ENCODE measurements around the gene HOXA5. TPM values are rescaled to one million over a fixed set of nuclear protein-coding genes. Genes with fewer than 3 reads are reported as not detected.

Gene HOXA5
- total and polyA plus RNA-seq, 8 donors: 2.9 to 53.1 (median 10.7) TPM

GRCh38 chr7:27098578-27099451 lies 44.7 kb downstream of the HOXA5 start:
- TF ChIP-seq POLR2AphosphoS5 (IDR thresholded peaks at IDR 0.05): peak; percentile 27 to 51 (median 40)
- no peak for TF ChIP-seq POLR2A (IDR thresholded peaks at IDR 0.05)

GRCh38 chr7:27097686-27098577 lies 45.5 kb downstream of the HOXA5 start:
- peaks cover 0 to 94% (median 68%) of the 10 kb centered on the region in 3 donors for H3K27me3 ChIP-seq
- peak overlapping the region; percentile 57 to 99 (median 94) for H3K27ac ChIP-seq
- no peaks in the 10 kb centered on the region for H3K36me3 ChIP-seq
- H3K4me1 ChIP-seq: peaks cover 8 to 42% (median 28%) of the 10 kb centered on the region in 4 donors
- peak in 1 of 2 donors; percentile 62 for DNase-seq
- intact Hi-C loops (cut with DNase I; ENCODE audit: low total_unique reads): no loop called here
- no peaks in the 10 kb centered on the region for H3K9me3 ChIP-seq
- H3K4me3 ChIP-seq: peak overlapping the region; percentile 69 to 81 (median 72)
- WGBS, 5 donors: 11 to 22% (median 18%) methylated on average over 32 to 35 of the region's 35 CpGs
- TF ChIP-seq CTCF (IDR thresholded peaks at IDR 0.05): no peak

More at GRCh38 chr7:27098578-27099451, 44.7 kb downstream of the HOXA5 start:
- WGBS, 5 donors: 10 to 31% (median 17%) methylated on average over 38 of the region's 38 CpGs
- Histone ChIP-seq H3K36me3 (no peaks in the 10 kb centered on the region), H3K27me3 (peaks cover 0 to 99% (median 77%) of the 10 kb centered on the region in 3 donors), H3K4me1 (peaks cover 8 to 42% (median 28%) of the 10 kb centered on the region in 4 donors), H3K27ac (peak overlapping the region; percentile 57 to 99 (median 94)), H3K9me3 (no peaks in the 10 kb centered on the region), H3K4me3 (peak overlapping the region; percentile 69 to 81 (median 72))
- intact Hi-C loops (cut with DNase I; ENCODE audit: low total_unique reads): no loop called here
- DNase-seq: peak in 1 of 2 donors; percentile 88

GRCh38 chr7:27096768-27097514 lies 46.5 kb downstream of the HOXA5 start:
- H3K4me1 ChIP-seq: peaks cover 8 to 42% (median 28%) of the 10 kb centered on the region in 4 donors
- DNase-seq: peak in 1 of 2 donors; percentile 87
- H3K27ac ChIP-seq: peak overlapping the region; percentile 85 to 99 (median 94)
- 1 to 5% (median 3%) methylated on average over 40 to 41 of the region's 41 CpGs for WGBS, 5 donors
- TF ChIP-seq POLR2AphosphoS5 (IDR thresholded peaks at IDR 0.05): peak in 2 of 3 donors; percentile 11 to 19
- TF ChIP-seq CTCF (IDR thresholded peaks at IDR 0.05): no peak
- no peak for TF ChIP-seq EP300 (IDR thresholded peaks at IDR 0.05)
- TF ChIP-seq POLR2A (IDR thresholded peaks at IDR 0.05): no peak
- H3K4me3 ChIP-seq: peak overlapping the region; percentile 69 to 81 (median 72)
- no peaks in the 10 kb centered on the region for H3K9me3 ChIP-seq
- no peaks in the 10 kb centered on the region for H3K36me3 ChIP-seq
- intact Hi-C loops (cut with DNase I; ENCODE audit: low total_unique reads): no loop called here
- H3K27me3 ChIP-seq: peaks cover 0 to 89% (median 61%) of the 10 kb centered on the region in 3 donors

GRCh38 chr7:27095897-27096767 lies 47.3 kb downstream of the HOXA5 start, which contains the start of gene HOXA1:
TSS of gene HOXA1 (minus strand) at chr7:27096000. CDS start at chr7:27095912, 88 bp downstream.
- DNase-seq: peak; percentile 59 to 97
- intact Hi-C loops (cut with DNase I; ENCODE audit: low total_unique reads): no loop called here
- peak within 1 kb of the TSS; percentile 85 to 99 (median 94) for H3K27ac ChIP-seq
- H3K9me3 ChIP-seq: no peaks in the 10 kb centered on the region
- peaks cover 0 to 88% (median 53%) of the 10 kb centered on the region in 3 donors for H3K27me3 ChIP-seq
- H3K4me1 ChIP-seq: peaks cover 8 to 42% (median 28%) of the 10 kb centered on the region in 4 donors
- peak within 1 kb of the TSS; percentile 69 to 81 (median 72) for H3K4me3 ChIP-seq
- no peak for TF ChIP-seq EP300 (IDR thresholded peaks at IDR 0.05)
- peak; percentile 84 to 89 (median 84) for TF ChIP-seq POLR2AphosphoS5 (IDR thresholded peaks at IDR 0.05)
- no peaks in the 10 kb centered on the region for H3K36me3 ChIP-seq
- WGBS, 5 donors: 0 to 2% (median 2%) methylated on average over 22 to 68 of the region's 68 CpGs
